CD4-positive, CD25-positive, alpha-beta regulatory T cell (primary cell): ENCODE results near the gene DCAF11. TPM values are rescaled to one million over a fixed set of nuclear protein-coding genes. Genes with fewer than 3 reads are reported as not detected.

Experiments
- ATAC-seq, 2 donors: fragments of 150-1000 bp; cut with Tn5 transposase; one replicate each; pipeline ENCODE4 v1.10.0; 2021; ENCODE audit warnings: low read depth in 2 of 2, moderate number of reproducible peaks in 2 of 2, moderate library complexity in 1 of 2
- DNase-seq, 3 donors: peaks; one replicate each; pipeline versions ENCODE4 v3.0.0 to v3.0.0-alpha.2; 2012 to 2022; ENCODE audit warnings: mixed read lengths in 1 of 3
- H3K27ac ChIP-seq: one replicate; pipeline ENCODE4 v1.7.0; 2013; ENCODE audit warnings: mild to moderate bottlenecking, low read length; ENCODE audit not compliant: insufficient read depth, poor library complexity, severe bottlenecking
- H3K27me3 ChIP-seq: one replicate; pipeline ENCODE4 v1.7.0; 2013; ENCODE audit warnings: low read length; ENCODE audit not compliant: control insufficient read depth, insufficient read depth
- H3K36me3 ChIP-seq: one replicate; pipeline ENCODE4 v1.7.0; 2013; ENCODE audit warnings: mild to moderate bottlenecking, low read length, moderate library complexity; ENCODE audit not compliant: control insufficient read depth, insufficient read depth
- H3K4me1 ChIP-seq: 2 replicates; pipeline ENCODE4 v1.7.0; 2013; ENCODE audit warnings: mild to moderate bottlenecking, low read length; ENCODE audit not compliant: insufficient read depth, control insufficient read depth, poor library complexity, severe bottlenecking
- H3K4me3 ChIP-seq: one replicate; pipeline ENCODE4 v1.7.0; 2013; ENCODE audit warnings: low read depth, mild to moderate bottlenecking, low read length, moderate library complexity
- H3K9me3 ChIP-seq, 2 experiments: 1 replicate in 1 of 2; 2 replicates in 1 of 2; pipeline ENCODE4 v1.7.0; 2013; ENCODE audit warnings: low read length in 2 of 2, mild to moderate bottlenecking in 1 of 2, moderate library complexity in 1 of 2; ENCODE audit not compliant: control insufficient read depth in 2 of 2
- H3K27ac Mint-ChIP-seq, 3 donors: one replicate each; pipeline ENCODE4 v1.8.0; 2020 to 2022; ENCODE audit warnings: mild to moderate bottlenecking in 3 of 3, mixed read lengths in 3 of 3, moderate library complexity in 2 of 3
- H3K27me3 Mint-ChIP-seq: one replicate; pipeline ENCODE4 v1.8.0; 2022; ENCODE audit warnings: mild to moderate bottlenecking, mixed read lengths
- H3K36me3 Mint-ChIP-seq: one replicate; pipeline ENCODE4 v1.8.0; 2020; ENCODE audit warnings: mixed read lengths
- H3K4me1 Mint-ChIP-seq, 4 donors: one replicate each; pipeline ENCODE4 v1.8.0; 2020 to 2022; ENCODE audit warnings: mixed read lengths in 4 of 4, mild to moderate bottlenecking in 1 of 4
- H3K4me3 Mint-ChIP-seq, 4 donors: one replicate each; pipeline ENCODE4 v1.8.0; 2020 to 2022; ENCODE audit warnings: mild to moderate bottlenecking in 4 of 4, mixed read lengths in 4 of 4, moderate library complexity in 3 of 4
- H3K9me3 Mint-ChIP-seq, 7 donors: one replicate each; pipeline ENCODE4 v1.8.0; 2020 to 2022; ENCODE audit warnings: mixed read lengths in 7 of 7, mild to moderate bottlenecking in 3 of 7, moderate library complexity in 2 of 7
- polyA plus RNA-seq, 4 donors: library from polyadenylated mRNA; unstranded; fragments of 300-500 nt; fragmentation: Illumina TruSeq; gene quantifications; one replicate each; pipeline ENCODE4 v1.2.3, GENCODE V29; 2021
- total RNA-seq: library from RNA; stranded (reverse); gene quantifications from one replicate; pipeline ENCODE4 v1.2.3, GENCODE V29; 2022

The DCAF11 gene
- total and polyA plus RNA-seq, 5 donors from 2014 or later = 73.4 to 97.8 (median 84.8) TPM

GRCh38 chr14:24113379-24113800, 1.2 kb upstream of the DCAF11 start:
- ATAC-seq (no peak), DNase-seq (no peak)
- H3K27ac ChIP-seq = peak overlapping the region; percentile 100
- H3K36me3 ChIP-seq = peaks cover 17% of the 10 kb centered on the region
- H3K4me3 Mint-ChIP-seq = peak overlapping the region; percentile 92 to 97 (median 94)
- H3K4me1 ChIP-seq = peaks cover 41% of the 10 kb centered on the region
- H3K4me3 ChIP-seq = peak overlapping the region; percentile 92
- H3K27me3 ChIP-seq = no peaks in the 10 kb centered on the region
- H3K27ac Mint-ChIP-seq = peak overlapping the region; percentile 98 to 100 (median 100)
- peaks cover 0 to 1% (median 0%) of the 10 kb centered on the region in 7 donors for H3K9me3 Mint-ChIP-seq
- H3K9me3 ChIP-seq = no peaks in the 10 kb centered on the region
- H3K4me1 Mint-ChIP-seq = peaks cover 12 to 49% (median 29%) of the 10 kb centered on the region in 4 donors
- no peaks in the 10 kb centered on the region for H3K27me3 Mint-ChIP-seq
- peaks cover 17% of the 10 kb centered on the region for H3K36me3 Mint-ChIP-seq

GRCh38 chr14:24113801-24114531, 611 bp upstream of the DCAF11 start:
- Histone ChIP-seq H3K36me3 (peaks cover 23% of the 10 kb centered on the region), H3K27me3 (no peaks in the 10 kb centered on the region), H3K27ac (peak overlapping the region; percentile 100), H3K9me3 (no peaks in the 10 kb centered on the region), H3K4me3 (peak overlapping the region; percentile 92), H3K4me1 (peaks cover 35% of the 10 kb centered on the region)
- H3K27me3 Mint-ChIP-seq = no peaks in the 10 kb centered on the region
- peaks cover 22% of the 10 kb centered on the region for H3K36me3 Mint-ChIP-seq
- H3K9me3 Mint-ChIP-seq = peaks cover 0 to under 1% (median 0%) of the 10 kb centered on the region in 7 donors
- H3K27ac Mint-ChIP-seq = peak overlapping the region; percentile 98 to 100 (median 100)
- H3K4me3 Mint-ChIP-seq = peak overlapping the region; percentile 92 to 97 (median 94)
- DNase-seq (peak; percentile 72 to 92 (median 88)), ATAC-seq (peak; percentile 17)
- peaks cover 8 to 47% (median 26%) of the 10 kb centered on the region in 4 donors for H3K4me1 Mint-ChIP-seq

- H3K4me3 ChIP-seq = peak overlapping the region; percentile 96
- Mint-ChIP-seq H3K27me3 (no peaks in the 10 kb centered on the region), H3K36me3 (peaks cover 27% of the 10 kb centered on the region), H3K9me3 (no peaks in the 10 kb centered on the region), H3K4me3 (peak overlapping the region; percentile 92 to 97 (median 94)), H3K4me1 (peaks cover 6 to 47% (median 23%) of the 10 kb centered on the region in 4 donors), H3K27ac (peak overlapping the region; percentile 98 to 100 (median 100))
- no peaks in the 10 kb centered on the region for H3K27me3 ChIP-seq
- ATAC-seq (no peak), DNase-seq (no peak)
- no peaks in the 10 kb centered on the region for H3K9me3 ChIP-seq
- H3K4me1 ChIP-seq = peaks cover 31% of the 10 kb centered on the region
- H3K27ac ChIP-seq = peak overlapping the region; percentile 100
- peaks cover 37% of the 10 kb centered on the region for H3K36me3 ChIP-seq
Observed at GRCh38 chr14:24115422-24116127, 998 bp downstream of the DCAF11 start.

GRCh38 chr14:24116128-24116814, 1.7 kb downstream of the DCAF11 start:
- Histone ChIP-seq H3K27me3 (no peaks in the 10 kb centered on the region), H3K27ac (peak overlapping the region; percentile 100), H3K36me3 (peaks cover 44% of the 10 kb centered on the region), H3K9me3 (no peaks in the 10 kb centered on the region), H3K4me1 (peaks cover 31% of the 10 kb centered on the region), H3K4me3 (peak overlapping the region; percentile 96)
- H3K27ac Mint-ChIP-seq = peak overlapping the region; percentile 98 to 100 (median 100)
- DNase-seq (no peak), ATAC-seq (no peak)
- H3K36me3 Mint-ChIP-seq = peaks cover 27% of the 10 kb centered on the region
- peak overlapping the region; percentile 92 to 97 (median 94) for H3K4me3 Mint-ChIP-seq
- H3K27me3 Mint-ChIP-seq = no peaks in the 10 kb centered on the region
- peaks cover 6 to 47% (median 23%) of the 10 kb centered on the region in 4 donors for H3K4me1 Mint-ChIP-seq
- H3K9me3 Mint-ChIP-seq = no peaks in the 10 kb centered on the region

- H3K36me3 ChIP-seq = peaks cover 51% of the 10 kb centered on the region
- H3K4me3 Mint-ChIP-seq = peak overlapping the region in 1 of 4 donors; percentile 21
- no peak for DNase-seq
- H3K27me3 ChIP-seq = no peaks in the 10 kb centered on the region
- H3K4me1 Mint-ChIP-seq = peaks cover 6 to 46% (median 23%) of the 10 kb centered on the region in 4 donors
- no peak overlapping the region for H3K27ac ChIP-seq
- no peak overlapping the region for H3K27ac Mint-ChIP-seq
- no peak for ATAC-seq
- peaks cover 31% of the 10 kb centered on the region for H3K4me1 ChIP-seq
- H3K9me3 Mint-ChIP-seq = no peaks in the 10 kb centered on the region
- peak overlapping the region; percentile 96 for H3K4me3 ChIP-seq
- H3K27me3 Mint-ChIP-seq = no peaks in the 10 kb centered on the region
- no peaks in the 10 kb centered on the region for H3K9me3 ChIP-seq
- H3K36me3 Mint-ChIP-seq = peaks cover 31% of the 10 kb centered on the region
Observed at GRCh38 chr14:24117179-24117578, 2.6 kb downstream of the DCAF11 start.

- peaks cover 24% of the 10 kb centered on the region for H3K4me1 ChIP-seq
- Mint-ChIP-seq H3K27me3 (no peaks in the 10 kb centered on the region), H3K27ac (no peak overlapping the region), H3K4me3 (peak overlapping the region in 2 of 4 donors; percentile 53 to 68), H3K36me3 (peaks cover 48% of the 10 kb centered on the region), H3K9me3 (no peaks in the 10 kb centered on the region), H3K4me1 (peaks cover 6 to 44% (median 23%) of the 10 kb centered on the region in 4 donors)
- ATAC-seq = no peak
- peaks cover 70% of the 10 kb centered on the region for H3K36me3 ChIP-seq
- no peak overlapping the region for H3K4me3 ChIP-seq
- no peaks in the 10 kb centered on the region for H3K27me3 ChIP-seq
- no peak overlapping the region for H3K27ac ChIP-seq
- no peak for DNase-seq
- H3K9me3 ChIP-seq = no peaks in the 10 kb centered on the region
Observed at GRCh38 chr14:24119691-24120090, 5.1 kb downstream of the DCAF11 start.

GRCh38 chr14:24121210-24121609, 6.6 kb downstream of the DCAF11 start:
- H3K27ac Mint-ChIP-seq = no peak overlapping the region
- no peak overlapping the region for H3K27ac ChIP-seq

More at GRCh38 chr14:24121210-24121609, 6.6 kb downstream of the DCAF11 start:
- Histone ChIP-seq H3K4me3 (no peak overlapping the region), H3K4me1 (peaks cover 13% of the 10 kb centered on the region), H3K9me3 (no peaks in the 10 kb centered on the region), H3K27me3 (no peaks in the 10 kb centered on the region), H3K36me3 (peaks cover 70% of the 10 kb centered on the region)
- H3K27me3 Mint-ChIP-seq = no peaks in the 10 kb centered on the region
- ATAC-seq = no peak
- H3K36me3 Mint-ChIP-seq = peaks cover 51% of the 10 kb centered on the region
- H3K4me1 Mint-ChIP-seq = peaks cover 6 to 31% (median 13%) of the 10 kb centered on the region in 4 donors
- no peak for DNase-seq
- no peaks in the 10 kb centered on the region for H3K9me3 Mint-ChIP-seq
- H3K4me3 Mint-ChIP-seq = no peak overlapping the region
